ENCODE measurements around the gene XIRP1. TPM values are rescaled to one million over a fixed set of nuclear protein-coding genes. Genes with fewer than 3 reads are reported as not detected.

The XIRP1 gene
- total RNA-seq, 1 donor from 2014 or later, result 0.10 TPM

- Mint-ChIP-seq H3K27me3 (ENCODE audit: low read depth) (no peaks in the 10 kb centered on the region), H3K4me1 (ENCODE audit: low read depth) (peaks cover 19% of the 10 kb centered on the region), H3K27ac (ENCODE audit: unreplicated experiment) (no peak overlapping the region), H3K36me3 (ENCODE audit: low read depth) (peaks cover 7% of the 10 kb centered on the region), H3K9me3 (ENCODE audit: low read depth) (no peaks in the 10 kb centered on the region), H3K4me3 (ENCODE audit: unreplicated experiment) (no peak overlapping the region)
- TF ChIP-seq CTCF (IDR thresholded peaks at IDR 0.05), result no peak
- no peak for DNase-seq (ENCODE audit: low spot score)
Observed at GRCh38 chr3:39135170-39135805, 57.1 kb downstream of the XIRP1 start.

DNA sequence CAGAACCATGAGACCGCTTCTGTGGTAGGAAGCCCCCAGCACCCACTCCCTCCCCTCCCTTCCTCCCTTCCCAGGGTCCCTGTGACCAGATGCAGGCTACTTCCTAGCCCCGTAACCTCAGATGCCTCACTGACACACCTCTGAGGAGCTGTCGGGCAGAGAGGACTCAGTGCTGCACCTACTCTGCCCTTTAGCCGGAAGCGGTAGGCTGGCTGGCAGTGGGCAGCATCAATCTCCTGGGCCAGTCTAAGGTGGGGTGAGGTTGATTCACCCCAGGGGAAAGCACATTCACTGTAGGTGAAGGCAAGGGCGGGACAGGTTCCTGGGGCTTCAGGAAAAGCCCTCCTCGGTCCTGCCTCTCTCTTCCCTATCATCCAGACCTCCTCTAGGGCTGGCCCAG lies 58.1 kb downstream of the XIRP1 start:
- H3K36me3 Mint-ChIP-seq (ENCODE audit: low read depth), result peaks cover 7% of the 10 kb centered on the region
- no peaks in the 10 kb centered on the region for H3K9me3 Mint-ChIP-seq (ENCODE audit: low read depth)
- no peaks in the 10 kb centered on the region for H3K27me3 Mint-ChIP-seq (ENCODE audit: low read depth)

GRCh38 chr3:39133822-39134221 lies 58.6 kb downstream of the XIRP1 start:
- peak; percentile 28 for DNase-seq (ENCODE audit: low spot score)
- H3K27ac Mint-ChIP-seq (ENCODE audit: unreplicated experiment), result no peak overlapping the region
- H3K36me3 Mint-ChIP-seq (ENCODE audit: low read depth), result peaks cover 7% of the 10 kb centered on the region
- H3K27me3 Mint-ChIP-seq (ENCODE audit: low read depth), result no peaks in the 10 kb centered on the region
- TF ChIP-seq CTCF (IDR thresholded peaks at IDR 0.05), result no peak
- H3K4me1 Mint-ChIP-seq (ENCODE audit: low read depth), result peaks cover 9% of the 10 kb centered on the region
- no peak overlapping the region for H3K4me3 Mint-ChIP-seq (ENCODE audit: unreplicated experiment)
- no peaks in the 10 kb centered on the region for H3K9me3 Mint-ChIP-seq (ENCODE audit: low read depth)

More for the DNA sequence above, 58.1 kb downstream of the XIRP1 start:
- no peak for DNase-seq (ENCODE audit: low spot score)
- TF ChIP-seq CTCF (IDR thresholded peaks at IDR 0.05), result no peak
- Mint-ChIP-seq H3K4me3 (ENCODE audit: unreplicated experiment) (no peak overlapping the region), H3K27ac (ENCODE audit: unreplicated experiment) (no peak overlapping the region), H3K4me1 (ENCODE audit: low read depth) (peaks cover 10% of the 10 kb centered on the region)

Small RNAs within 50 kb of the gene (microRNA-seq; reads per million reads assigned to microRNA genes)
- 1.7 reads per million for gene MIR6822 (ENCODE audit: borderline number of aligned reads)

Other genes with a start within 250 kb of the XIRP1 start
- gene SCN11A, start 140.7 kb downstream of the XIRP1 start, total RNA-seq, result 0.07 TPM in 1 of 3 replicates, not detected in the others
- gene WDR48, start 140.6 kb downstream of the XIRP1 start, total RNA-seq, result 23.2 to 35.6 TPM (median 31.8 TPM) in 3 replicates
- 52.8 to 60.9 TPM (median 54.2 TPM) in 3 replicates for gene GORASP1, start 85.0 kb downstream of the XIRP1 start, total RNA-seq
- gene TTC21A, start 84.9 kb downstream of the XIRP1 start, total RNA-seq, result 4.5 to 8.1 TPM (median 6.2 TPM) in 3 replicates
- gene CSRNP1, start 39.0 kb downstream of the XIRP1 start, total RNA-seq, result 15.2 to 22.3 TPM (median 21.2 TPM) in 3 replicates
- gene CX3CR1, start 87.4 kb upstream of the XIRP1 start, total RNA-seq, result 0.12 TPM in 1 of 3 replicates, not detected in the others
- not detected in 3 replicates for gene CCR8, start 137.1 kb upstream of the XIRP1 start, total RNA-seq
- 26.3 to 29.5 TPM (median 26.5 TPM) in 3 replicates for gene SLC25A38, start 190.8 kb upstream of the XIRP1 start, total RNA-seq
- gene RPSA, start 214.1 kb upstream of the XIRP1 start, total RNA-seq, result 714 to 870 TPM (median 723 TPM) in 3 replicates

Measured in chondrocyte (in vitro differentiated cells).